ENCODE data around the gene CHRNA7.

Gene CHRNA7

GRCh38 chr15:32029862-32030781, at the start of gene CHRNA7:
TSS of gene CHRNA7 (plus strand) at chr15:32030515. CDS start at chr15:32030595, 80 bp downstream.
- peak; percentile 9 for DNase-seq

GRCh38 chr15:31985607-31986006, 44.7 kb upstream of the CHRNA7 start:
- peak; percentile 34 for DNase-seq

- no peak for DNase-seq
These were observed 37.3 kb upstream of the CHRNA7 start for GRCh38 chr15:31993062-31993461.

GRCh38 chr15:31997711-31998110, 32.6 kb upstream of the CHRNA7 start:
- no peak for DNase-seq

- no peak for DNase-seq
These were observed 26.8 kb upstream of the CHRNA7 start for GRCh38 chr15:32003558-32003957.

GRCh38 chr15:32004249-32004648, 26.1 kb upstream of the CHRNA7 start:
- no peak for DNase-seq

- no peak for DNase-seq
These were observed 22.9 kb upstream of the CHRNA7 start for GRCh38 chr15:32007355-32007960.

- no peak for DNase-seq
These were observed 15.4 kb upstream of the CHRNA7 start for GRCh38 chr15:32014953-32015352.

- no peak for DNase-seq
These were observed 10.2 kb upstream of the CHRNA7 start for GRCh38 chr15:32020156-32020555.

GRCh38 chr15:32028921-32029320, 1.4 kb upstream of the CHRNA7 start:
- DNase-seq = no peak

- no peak for DNase-seq
These were observed 880 bp upstream of the CHRNA7 start for GRCh38 chr15:32029409-32029861.

- no peak for DNase-seq
These were observed 480 bp downstream of the CHRNA7 start for GRCh38 chr15:32030795-32031194.

- DNase-seq = no peak
These were observed 3.0 kb downstream of the CHRNA7 start for GRCh38 chr15:32033186-32033890.

GRCh38 chr15:32034106-32034505, 3.8 kb downstream of the CHRNA7 start:
- no peak for DNase-seq

GRCh38 chr15:32035285-32035684, 5.0 kb downstream of the CHRNA7 start:
- DNase-seq = no peak

GRCh38 chr15:32036971-32037370, 6.7 kb downstream of the CHRNA7 start:
- no peak for DNase-seq

- DNase-seq = no peak
These were observed 11.0 kb downstream of the CHRNA7 start for GRCh38 chr15:32041294-32041693.

GRCh38 chr15:32042269-32042972, 12.1 kb downstream of the CHRNA7 start:
- peak; percentile 8 for DNase-seq

GRCh38 chr15:32053719-32054118, 23.4 kb downstream of the CHRNA7 start:
- DNase-seq = no peak

- DNase-seq = no peak
These were observed 27.6 kb downstream of the CHRNA7 start for GRCh38 chr15:32057876-32058425.

- DNase-seq = no peak
These were observed 30.4 kb downstream of the CHRNA7 start for GRCh38 chr15:32060706-32061105.

- DNase-seq = no peak
These were observed 36.8 kb downstream of the CHRNA7 start for GRCh38 chr15:32067115-32067514.

Measured in MV-4-11 (cell line).